NCI-H1417 (cell line): Measurements from ENCODE around the gene TTC16.
"Not testable (repeated sequence)": the region's sequence is repeated elsewhere in the genome, so short reads cannot be mapped to it uniquely, and the experiment has no call there.

Experiments used
- DNase-seq, 3 experiments: peaks; one replicate each; lab custom pipeline; 2025; lab: John Stamatoyannopoulos, UW

TTC16 gene

GRCh38 chr9:127769101-127769500 lies 53.2 kb downstream of the TTC16 start:
- no peak for DNase-seq

- no peak for DNase-seq
These were observed 54.2 kb downstream of the TTC16 start for GRCh38 chr9:127769929-127770582.

DNA sequence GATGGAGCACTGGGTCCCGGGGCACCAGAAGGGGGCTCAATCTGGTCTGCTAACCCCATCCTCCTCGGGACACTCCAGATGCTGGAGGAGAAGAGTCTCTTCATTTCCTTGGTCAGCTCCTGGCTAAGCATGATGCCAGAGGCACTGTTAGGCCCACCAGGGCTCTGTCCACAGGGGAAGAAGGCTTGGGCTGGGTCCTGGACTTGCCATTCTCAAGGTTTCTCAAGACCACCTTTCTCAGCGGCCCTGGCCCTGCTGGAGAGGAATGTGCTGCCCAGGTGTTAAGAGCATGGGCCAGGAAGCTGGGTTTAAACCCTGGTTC lies 54.7 kb downstream of the TTC16 start:
- no peak for DNase-seq

DNA sequence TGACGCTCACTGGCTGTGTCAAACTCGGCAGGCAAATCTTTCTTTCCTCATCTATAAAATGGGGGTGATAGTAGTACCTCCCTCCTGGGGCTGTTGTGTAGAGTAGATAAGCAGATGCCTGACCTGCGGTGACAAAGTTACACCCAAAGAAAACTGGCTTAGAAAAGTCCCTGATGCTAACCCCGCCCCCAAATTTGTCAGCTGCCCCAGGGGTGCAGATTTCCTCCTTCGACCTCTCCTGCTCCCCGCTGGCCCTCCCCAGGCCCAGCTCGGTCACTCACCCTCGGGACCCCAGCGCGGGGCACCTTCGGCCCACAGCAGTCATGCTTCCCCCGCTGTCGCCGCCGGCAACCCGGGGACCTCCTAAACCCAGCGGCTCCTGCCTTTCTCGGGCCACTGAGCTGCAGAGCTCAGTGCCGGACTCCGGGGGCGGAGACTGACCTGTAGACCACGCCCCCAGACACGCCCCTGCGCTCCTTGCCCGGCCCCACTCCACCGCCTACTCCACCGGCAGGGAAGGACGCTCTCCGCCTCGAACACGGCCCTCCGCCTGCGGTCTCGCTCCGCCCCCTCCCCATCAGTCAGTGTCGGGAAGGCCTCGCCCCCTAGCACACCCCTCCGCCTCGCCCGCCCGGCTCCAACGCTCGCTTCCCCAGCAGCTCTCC lies 55.2 kb downstream of the TTC16 start:
- DNase-seq: peak; percentile 88 to 99 (median 97)

DNA sequence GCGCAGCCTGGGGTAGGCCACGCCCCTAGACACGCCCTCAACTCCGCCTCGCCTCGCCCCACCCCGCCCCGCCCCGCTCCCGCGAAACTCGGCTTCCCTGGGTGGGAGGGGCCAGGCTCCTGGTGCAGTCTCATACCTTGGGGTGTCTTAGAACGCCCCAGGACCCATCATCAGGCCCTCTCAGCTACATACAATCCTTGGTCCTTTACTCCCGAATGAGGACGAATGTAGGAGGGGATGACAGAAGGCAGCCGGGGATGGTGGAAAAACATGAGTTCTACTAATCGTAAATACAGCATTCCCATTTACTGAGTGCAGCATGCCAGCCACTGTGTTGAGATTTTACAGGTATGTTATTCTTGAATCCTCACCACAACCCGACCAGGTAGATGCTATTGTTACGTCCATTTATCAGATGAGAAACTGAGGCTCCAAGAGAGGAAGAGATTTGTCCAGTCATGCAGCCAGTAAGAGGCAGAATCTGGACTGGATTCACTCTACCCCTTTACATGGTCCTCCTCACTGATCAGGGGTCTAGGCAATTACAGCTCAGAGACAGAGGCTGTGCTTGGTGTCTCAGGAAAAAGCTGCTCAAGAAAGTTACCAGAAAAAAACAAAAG lies 55.8 kb downstream of the TTC16 start:
- no peak for DNase-seq

GRCh38 chr9:127772603-127773002 lies 56.7 kb downstream of the TTC16 start:
- no peak for DNase-seq

GRCh38 chr9:127773272-127773671 lies 57.4 kb downstream of the TTC16 start:
- no peak for DNase-seq

DNA sequence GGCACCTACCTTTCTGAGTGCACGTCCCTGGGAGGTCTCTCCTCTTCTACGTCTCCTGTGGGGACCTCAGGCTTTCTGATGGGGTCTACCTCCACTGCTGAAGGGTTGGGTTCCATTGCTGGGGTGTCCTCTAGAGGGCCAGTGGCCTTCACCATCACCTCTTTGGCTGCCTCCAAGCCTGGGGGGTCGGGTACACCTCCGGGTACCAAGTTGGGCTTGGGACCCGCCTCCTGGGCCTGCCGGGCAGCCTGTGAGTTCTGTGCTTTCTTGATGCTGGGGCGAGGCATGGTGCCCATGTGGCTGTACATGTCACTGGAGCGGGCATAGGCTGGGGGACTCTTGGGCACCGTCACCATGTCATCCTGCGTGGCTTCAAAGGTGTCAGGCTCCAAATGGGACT lies 58.1 kb downstream of the TTC16 start:
- no peak for DNase-seq

GRCh38 chr9:127776195-127776923 lies 60.5 kb downstream of the TTC16 start:
- DNase-seq: peak in 2 of 3 experiments; percentile 24 to 61

DNA sequence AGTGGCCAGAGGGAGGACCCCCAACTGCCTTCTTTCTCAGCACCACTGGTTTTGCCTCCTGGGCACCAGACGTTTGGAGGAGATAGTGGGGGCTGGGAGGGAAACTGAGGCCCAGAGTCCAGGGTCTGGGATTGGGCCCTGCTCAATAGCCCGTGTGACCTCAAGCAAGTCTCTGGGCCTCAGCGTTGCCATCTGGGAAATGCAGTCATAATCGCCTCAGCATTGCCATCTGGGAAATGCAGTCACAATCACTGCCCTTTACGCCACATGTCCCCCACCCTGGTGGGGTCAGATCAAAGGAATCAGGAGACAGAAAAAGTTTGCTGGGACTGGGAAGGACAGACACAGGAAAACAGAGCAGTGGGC lies 61.0 kb downstream of the TTC16 start:
- no peak for DNase-seq

GRCh38 chr9:127777368-127777980 lies 61.6 kb downstream of the TTC16 start:
- DNase-seq: no peak

- DNase-seq: no peak
These were observed 62.6 kb downstream of the TTC16 start, which contains the start of gene SH2D3C for GRCh38 chr9:127778280-127779135. SH2D3C (minus strand) TSS chr9:127778666; CDS start chr9:127778627, 39 bp downstream.

DNA sequence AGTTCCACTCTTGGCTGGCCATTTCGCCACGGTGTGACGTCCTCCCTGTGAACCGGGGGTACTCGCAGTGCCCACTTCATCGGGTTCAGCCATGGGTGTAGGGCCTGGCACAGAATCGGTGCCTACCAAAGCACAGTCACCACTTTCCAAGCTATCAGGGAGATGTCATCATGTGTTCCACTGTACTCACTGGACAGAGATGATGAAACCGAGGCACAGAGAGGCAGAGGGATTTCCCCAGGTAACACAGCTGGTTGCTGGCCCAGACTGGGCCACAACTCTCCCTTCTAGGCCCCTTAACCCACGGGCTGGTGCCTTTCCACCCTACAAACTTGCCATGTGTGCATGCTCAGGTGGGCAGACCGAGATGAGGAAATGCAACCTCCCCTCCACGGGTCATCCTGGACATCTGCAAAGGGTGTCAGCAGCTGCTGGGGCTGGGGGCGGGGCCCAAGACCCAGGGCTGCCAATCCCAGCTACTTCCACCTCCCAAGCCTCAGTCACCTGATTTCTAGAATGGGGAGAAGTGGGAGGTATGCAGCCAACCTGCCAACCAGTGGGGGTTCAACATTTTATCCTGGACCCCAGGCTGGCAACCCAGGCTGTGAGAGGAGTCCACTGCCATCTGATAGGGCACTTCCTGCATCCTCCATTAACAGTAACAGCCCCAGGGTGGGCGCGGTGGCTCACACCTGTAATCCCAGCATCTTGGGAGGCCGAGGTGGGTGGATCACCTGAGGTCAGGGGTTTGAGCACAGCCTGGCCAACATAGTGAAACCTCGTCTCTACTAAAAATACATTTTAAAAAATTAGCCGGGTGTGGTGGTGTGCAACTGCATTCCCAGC lies 63.5 kb downstream of the TTC16 start:
- DNase-seq: no peak

DNA sequence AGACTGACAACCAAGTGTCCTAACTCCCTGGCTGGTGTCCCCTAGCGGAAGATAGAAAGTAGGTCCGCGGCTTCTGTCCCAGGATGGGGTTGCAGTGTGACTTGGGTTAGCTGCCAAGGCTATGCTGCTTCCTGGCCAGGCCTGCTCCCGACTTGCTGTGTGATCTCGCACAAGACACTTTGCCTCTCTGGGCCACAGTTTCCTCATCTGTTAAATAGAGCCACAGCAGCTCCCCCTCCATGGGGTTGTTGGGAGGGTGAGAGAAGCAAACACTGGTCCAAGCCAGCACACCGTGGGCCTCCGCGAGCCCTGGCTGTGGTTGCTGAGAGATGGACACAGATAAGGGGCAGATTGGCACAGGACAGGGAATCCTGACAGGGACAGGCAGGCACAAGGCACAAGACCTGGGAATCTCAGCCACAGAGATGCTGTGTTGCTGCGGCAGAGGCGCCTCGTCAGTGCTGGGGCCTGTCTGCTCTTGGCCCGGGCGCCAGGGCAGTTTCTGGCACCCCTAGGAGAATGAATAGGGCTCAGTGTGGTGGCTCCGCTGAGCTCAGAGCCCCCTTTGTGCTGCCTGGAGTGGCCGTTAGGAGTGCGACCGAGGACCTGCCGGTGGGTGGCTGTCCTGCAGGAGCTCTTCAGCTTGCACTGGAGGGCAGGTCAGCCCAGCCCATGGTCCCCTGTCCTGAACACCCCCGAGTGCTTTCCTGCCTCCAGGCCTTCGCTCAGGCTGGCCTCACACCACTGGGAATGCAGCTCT lies 64.4 kb downstream of the TTC16 start:
- DNase-seq: no peak

- not testable (repeated sequence) for DNase-seq
These were observed 65.0 kb downstream of the TTC16 start for GRCh38 chr9:127780909-127781308.
